ENCODE data around the gene SCAI.

DNA sequence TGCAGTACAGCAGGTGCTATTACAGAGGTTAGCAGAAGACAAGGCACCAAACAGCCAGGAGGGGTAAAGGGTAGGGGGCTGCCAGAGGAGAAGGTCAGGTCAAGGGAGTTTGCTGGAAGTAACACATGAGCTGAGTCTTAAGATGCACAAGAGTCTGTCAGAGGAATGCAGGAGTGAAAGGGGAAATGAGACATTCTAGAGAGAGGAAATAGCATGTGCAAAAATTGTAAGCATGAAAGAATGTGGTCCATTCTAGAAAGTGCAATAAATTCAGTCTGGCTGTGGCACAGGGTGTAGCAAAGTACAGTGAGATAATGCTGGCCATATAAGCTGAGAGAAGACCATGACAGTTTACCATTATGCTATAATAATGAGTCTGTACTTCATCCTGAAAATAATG lies 209.0 kb downstream of the SCAI start:
- TF ChIP-seq, protein P1, sequence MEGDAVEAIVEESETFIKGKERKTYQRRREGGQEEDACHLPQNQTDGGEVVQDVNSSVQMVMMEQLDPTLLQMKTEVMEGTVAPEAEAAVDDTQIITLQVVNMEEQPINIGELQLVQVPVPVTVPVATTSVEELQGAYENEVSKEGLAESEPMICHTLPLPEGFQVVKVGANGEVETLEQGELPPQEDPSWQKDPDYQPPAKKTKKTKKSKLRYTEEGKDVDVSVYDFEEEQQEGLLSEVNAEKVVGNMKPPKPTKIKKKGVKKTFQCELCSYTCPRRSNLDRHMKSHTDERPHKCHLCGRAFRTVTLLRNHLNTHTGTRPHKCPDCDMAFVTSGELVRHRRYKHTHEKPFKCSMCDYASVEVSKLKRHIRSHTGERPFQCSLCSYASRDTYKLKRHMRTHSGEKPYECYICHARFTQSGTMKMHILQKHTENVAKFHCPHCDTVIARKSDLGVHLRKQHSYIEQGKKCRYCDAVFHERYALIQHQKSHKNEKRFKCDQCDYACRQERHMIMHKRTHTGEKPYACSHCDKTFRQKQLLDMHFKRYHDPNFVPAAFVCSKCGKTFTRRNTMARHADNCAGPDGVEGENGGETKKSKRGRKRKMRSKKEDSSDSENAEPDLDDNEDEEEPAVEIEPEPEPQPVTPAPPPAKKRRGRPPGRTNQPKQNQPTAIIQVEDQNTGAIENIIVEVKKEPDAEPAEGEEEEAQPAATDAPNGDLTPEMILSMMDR (IDR thresholded peaks at IDR 0.05) = no peak
- no peak for TF ChIP-seq POLR2A (IDR thresholded peaks at IDR 0.05)

All from thyroid gland (tissue), 4 donors.